ENCODE data around the gene CPT1B. TPM values are rescaled to one million over a fixed set of nuclear protein-coding genes. Genes with fewer than 3 reads are reported as not detected.

Gene CPT1B
- total and polyA plus RNA-seq, 2 of the 8 experiments (the other 6 are each of a cell fraction or from before 2014, with no cell fraction given) = 34.2 to 36.2 TPM

DNA sequence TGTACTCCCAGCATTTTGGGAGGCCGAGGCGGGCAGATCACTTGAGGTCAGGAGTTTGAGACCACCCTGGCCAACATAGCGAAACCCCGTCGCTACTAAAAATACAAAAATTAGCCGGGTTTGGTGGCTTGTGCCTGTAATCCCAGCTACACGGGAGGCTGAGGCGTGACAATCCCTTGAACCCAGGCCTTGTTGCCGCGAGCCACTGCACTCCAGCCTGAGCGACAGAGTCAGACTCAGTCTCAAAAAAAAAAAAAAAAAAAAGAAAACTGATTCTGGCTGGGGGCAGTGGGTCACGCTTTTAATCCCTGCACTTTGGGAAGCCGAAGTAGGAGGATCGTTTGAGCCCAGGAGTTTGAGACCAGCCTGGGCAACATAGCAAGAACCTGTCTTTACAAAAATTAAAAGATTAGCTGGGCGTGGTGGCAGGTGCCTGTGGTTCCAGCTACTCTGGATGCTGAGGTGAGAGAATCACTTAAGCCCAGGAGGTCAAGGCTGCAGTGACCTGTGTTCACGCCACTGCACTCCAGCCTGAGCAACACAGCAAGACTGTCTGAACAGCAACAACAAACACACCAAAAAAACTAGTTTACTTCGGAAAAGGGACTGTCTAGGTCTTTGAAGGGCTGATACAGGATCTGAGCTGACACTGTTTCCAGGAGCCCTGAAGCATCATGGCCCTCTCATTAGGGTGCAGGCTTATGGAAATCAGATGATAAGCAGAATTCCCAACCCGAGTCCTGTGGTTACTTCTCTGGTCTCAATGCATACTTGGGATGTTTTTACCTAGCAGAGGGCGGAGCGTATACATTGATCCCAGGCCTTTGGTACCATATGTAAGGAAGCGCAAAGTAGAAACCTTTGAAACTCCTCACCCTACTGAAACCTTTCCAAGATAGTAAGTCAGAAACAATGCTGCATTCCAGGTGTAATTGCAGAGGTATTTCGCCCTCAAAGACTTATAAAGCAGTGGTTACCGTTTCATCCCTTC, 6.2 kb upstream of the CPT1B start:
- CTCF ChIA-PET (ENCODE audit: partially characterized antibody) = interaction anchor here (0.7 to 4.0 kb wide), 7 partner anchors 10 to 135 kb away, joined by 3 to 19 read pairs (median 3); no protein-coding TSS in a partner anchor
- peaks cover 4 to 15% (median 7%) of the 10 kb centered on the region in 4 experiments for H3K4me1 ChIP-seq (replicated peaks in 1 of 4; ENCODE audit: control insufficient read depth in 3 of 4, insufficient read depth in 4 of 4, low read length in 3 of 4)
- TF ChIP-seq NRF1 (IDR thresholded peaks at IDR 0.05; ENCODE audit: low read depth, low read length) (no peak), BCL11A (IDR thresholded peaks at IDR 0.05; ENCODE audit: low read depth in 2 of 2, low read length in 2 of 2) (no peak), SP1 (IDR thresholded peaks at IDR 0.05; ENCODE audit: low read depth, low read length) (no peak), FOSL1 (IDR thresholded peaks at IDR 0.05; ENCODE audit: insufficient read depth, low read depth, low read length) (no peak), RAD21 (IDR thresholded peaks at IDR 0.05 in 1 of 2, conservative IDR thresholded peaks at IDR 0.05 in 1 of 2; ENCODE audit: low read depth in 2 of 2, low read length in 2 of 2) (no peak), EP300 (IDR thresholded peaks at IDR 0.05; ENCODE audit: borderline replicate concordance in 1 of 2, low read depth in 2 of 2, low read length in 2 of 2) (no peak), TEAD4 (IDR thresholded peaks at IDR 0.05; ENCODE audit: low read depth, low read length) (no peak), SUZ12 (IDR thresholded peaks at IDR 0.05; ENCODE audit: low read length) (no peak), TCF12 (IDR thresholded peaks at IDR 0.05; ENCODE audit: low read depth, low read length) (no peak), EZH2 (IDR thresholded peaks at IDR 0.05; ENCODE audit: low read depth, low read length, severe bottlenecking) (no peak)

More for the DNA sequence above, 6.2 kb upstream of the CPT1B start:
- no peak overlapping the region for H2BK5ac ChIP-seq (ENCODE audit: low read depth, low read length)
- no peak overlapping the region for H2BK12ac ChIP-seq (ENCODE audit: low read depth, low read length)
- H4K20me1 ChIP-seq (replicated peaks in 1 of 2; ENCODE audit: control insufficient read depth in 1 of 2, insufficient read depth in 2 of 2, low read length in 2 of 2) = peaks cover 0 to 1% of the 10 kb centered on the region in 2 experiments
- H4K91ac ChIP-seq (replicated peaks; ENCODE audit: insufficient read length, low read length) = no peak overlapping the region
- H3K4me2 ChIP-seq (ENCODE audit: insufficient read depth in 1 of 2, low read depth in 2 of 2, low read length in 2 of 2) = peak overlapping the region in 1 of 2 experiments; percentile 96; a peak in 1 of 4 replicates
- H3K23me2 ChIP-seq (ENCODE audit: low read depth, low read length) = peaks cover 10% of the 10 kb centered on the region; the same call in 1 of the 2 replicates
- FAIRE-seq (no peak), DNase-seq (ENCODE audit: low read depth in 1 of 2, low spot score in 2 of 2) (no peak)
- H3K79me2 ChIP-seq (ENCODE audit: control insufficient read depth in 1 of 2, insufficient read depth in 2 of 2, low read length in 2 of 2) = peaks cover 0 to 7% of the 10 kb centered on the region in 2 experiments; a peak in 1 of 4 replicates
- POLR2A ChIA-PET (ENCODE audit: partially characterized antibody) = interaction anchor here (0.6 to 1.3 kb wide), 2 partner anchors 53 to 59 kb away, joined by 3 to 4 read pairs; partner anchors contain the start of gene SCO2
- no peaks in the 10 kb centered on the region for H3K27me3 ChIP-seq (replicated peaks in 1 of 4; ENCODE audit: control insufficient read depth in 3 of 4, extremely low read depth in 1 of 4, insufficient read depth in 3 of 4, low read length in 3 of 4)
- no peak overlapping the region for H2BK15ac ChIP-seq (ENCODE audit: low read length)
- no peak overlapping the region for H2BK20ac ChIP-seq (ENCODE audit: low read length)
- H4K8ac ChIP-seq (ENCODE audit: extremely low read depth, insufficient read depth, low read length) = no peak overlapping the region
- no peak overlapping the region for H2AFZ ChIP-seq (ENCODE audit: low read length)
- no peak overlapping the region for H3K14ac ChIP-seq (ENCODE audit: insufficient read length)
- no peak overlapping the region for H4K5ac ChIP-seq (ENCODE audit: insufficient read length, low read depth, low read length)
- H3K4me3 ChIP-seq (ENCODE audit: extremely low read depth in 1 of 4, insufficient read depth in 2 of 4, low read depth in 3 of 4, low read length in 4 of 4) = no peak overlapping the region
- H2AK5ac ChIP-seq (ENCODE audit: low read depth, low read length) = no peak overlapping the region; the same call in 1 of the 2 replicates
- H3K18ac ChIP-seq (ENCODE audit: extremely low read depth, low read length) = no peak overlapping the region
- peaks cover 7% of the 10 kb centered on the region; the same call in 1 of the 2 replicates for H3K79me1 ChIP-seq (ENCODE audit: low read depth, low read length)
- no peak overlapping the region for H3K27ac ChIP-seq (ENCODE audit: low read depth, low read length)
- WGBS, 2 experiments (ENCODE audit: extremely low coverage in 1 of 2, insufficient coverage in 1 of 2, insufficient read length in 1 of 2, insufficient replicate concordance in 2 of 2, low coverage in 1 of 2, low lambda C conversion rate in 2 of 2, missing lambda C conversion rate in 1 of 2) = 90% methylated on average over 23 of the region's 23 CpGs; no CpG with 5 or more reads in 1 of the 2 experiments
- H3K9ac ChIP-seq (replicated peaks in 1 of 4; ENCODE audit: extremely low read depth in 1 of 4, low read depth in 3 of 4, low read length in 3 of 4) = no peak overlapping the region
- no peak overlapping the region for H3K4ac ChIP-seq (replicated peaks; ENCODE audit: insufficient read length, low read depth, low read length)
- no peak overlapping the region for H3K23ac ChIP-seq (ENCODE audit: insufficient read length)
- H3K56ac ChIP-seq (replicated peaks; ENCODE audit: insufficient read length, low read depth, low read length) = no peak overlapping the region
- H3K36me3 ChIP-seq (ENCODE audit: control insufficient read depth in 2 of 4, insufficient read depth in 4 of 4, low read length in 3 of 4) = peaks cover 0 to 9% (median 4%) of the 10 kb centered on the region in 4 experiments; a peak in 5 of 8 replicates
- no peak overlapping the region for H2BK120ac ChIP-seq (replicated peaks; ENCODE audit: low read depth, low read length)
- H3K9me3 ChIP-seq (ENCODE audit: insufficient read depth in 2 of 2, low read depth in 1 of 2, low read length in 1 of 2) = no peaks in the 10 kb centered on the region
